ENCODE results near the gene LRPPRC.

Gene LRPPRC

GRCh38 chr2:43905871-43906270 lies 89.9 kb downstream of the LRPPRC start:
- DNase-seq: no peak

GRCh38 chr2:43905371-43905803 lies 90.4 kb downstream of the LRPPRC start:
- no peak for DNase-seq

- no peak for DNase-seq
Observed at GRCh38 chr2:43899589-43899988, 96.2 kb downstream of the LRPPRC start.

- no peak for DNase-seq
Observed at GRCh38 chr2:43898838-43899346, 96.9 kb downstream of the LRPPRC start.

- no peak for DNase-seq
Observed at GRCh38 chr2:43898134-43898837, 97.5 kb downstream of the LRPPRC start.

GRCh38 chr2:43897492-43897891 lies 98.3 kb downstream of the LRPPRC start:
- DNase-seq: no peak

- DNase-seq: no peak
Observed at GRCh38 chr2:43896906-43897305, 98.9 kb downstream of the LRPPRC start.

GRCh38 chr2:43894743-43895142 lies 101.0 kb downstream of the LRPPRC start:
- DNase-seq: no peak

GRCh38 chr2:43890855-43891254 lies 104.9 kb downstream of the LRPPRC start:
- DNase-seq: no peak

- DNase-seq: no peak
Observed at GRCh38 chr2:43889416-43889815, 106.4 kb downstream of the LRPPRC start.

GRCh38 chr2:43887176-43887575 lies 108.6 kb downstream of the LRPPRC start:
- no peak for DNase-seq

- no peak for DNase-seq
Observed at GRCh38 chr2:43885132-43885632, 110.6 kb downstream of the LRPPRC start.

GRCh38 chr2:43884689-43885088 lies 111.1 kb downstream of the LRPPRC start:
- no peak for DNase-seq

- DNase-seq: no peak
Observed at GRCh38 chr2:43882312-43882711, 113.5 kb downstream of the LRPPRC start.

GRCh38 chr2:43880952-43881351 lies 114.8 kb downstream of the LRPPRC start:
- no peak for DNase-seq

- no peak for DNase-seq
Observed at GRCh38 chr2:43880471-43880870, 115.3 kb downstream of the LRPPRC start.

- DNase-seq: no peak
Observed at GRCh38 chr2:43879261-43879660, 116.5 kb downstream of the LRPPRC start.

- DNase-seq: peak; percentile 62 to 72 (median 68)
Observed at GRCh38 chr2:43877782-43878464, 117.9 kb downstream of the LRPPRC start.

- no peak for DNase-seq
Observed at GRCh38 chr2:43874776-43875451, 120.9 kb downstream of the LRPPRC start.

GRCh38 chr2:43872151-43872550 lies 123.6 kb downstream of the LRPPRC start:
- DNase-seq: no peak

- no peak for DNase-seq
Observed at GRCh38 chr2:43855292-43855691, 140.5 kb downstream of the LRPPRC start.

- DNase-seq: no peak
Observed at GRCh38 chr2:43854671-43855070, 141.1 kb downstream of the LRPPRC start.
